IPS-15b (cell line): ENCODE data around the gene SPAG9.
"Not testable (repeated sequence)": the region's sequence is repeated elsewhere in the genome, so short reads cannot be mapped to it uniquely, and the experiment has no call there.

Experiments
- H3K27me3 ChIP-seq: one replicate; pipeline ENCODE4 v1.6.1; 2013; ENCODE audit warnings: low read length; ENCODE audit not compliant: control insufficient read depth, insufficient read depth
- H3K36me3 ChIP-seq: one replicate; pipeline ENCODE4 v1.6.1; 2013; ENCODE audit warnings: low read length; ENCODE audit not compliant: control insufficient read depth, insufficient read depth
- H3K4me1 ChIP-seq: one replicate; pipeline ENCODE4 v1.6.1; 2013; ENCODE audit warnings: mild to moderate bottlenecking, low read length; ENCODE audit not compliant: control insufficient read depth, insufficient read depth
- H3K4me3 ChIP-seq: one replicate; pipeline ENCODE4 v1.5.1; 2013; ENCODE audit warnings: low read depth, low read length
- H3K9ac ChIP-seq: one replicate; pipeline ENCODE4 v1.6.1; 2013; ENCODE audit warnings: low read depth, mild to moderate bottlenecking, low read length
- H3K9me3 ChIP-seq: one replicate; pipeline ENCODE4 v1.6.1; 2013; ENCODE audit warnings: mild to moderate bottlenecking, low read length; ENCODE audit not compliant: control insufficient read depth, insufficient read depth

SPAG9 gene

GRCh38 chr17:51124640-51125503 lies 4.2 kb upstream of the SPAG9 start:
- Histone ChIP-seq H3K9ac (no peak overlapping the region), H3K9me3 (no peaks in the 10 kb centered on the region), H3K27me3 (no peaks in the 10 kb centered on the region), H3K4me1 (no peaks in the 10 kb centered on the region), H3K36me3 (peaks cover 4% of the 10 kb centered on the region), H3K4me3 (no peak overlapping the region)

DNA sequence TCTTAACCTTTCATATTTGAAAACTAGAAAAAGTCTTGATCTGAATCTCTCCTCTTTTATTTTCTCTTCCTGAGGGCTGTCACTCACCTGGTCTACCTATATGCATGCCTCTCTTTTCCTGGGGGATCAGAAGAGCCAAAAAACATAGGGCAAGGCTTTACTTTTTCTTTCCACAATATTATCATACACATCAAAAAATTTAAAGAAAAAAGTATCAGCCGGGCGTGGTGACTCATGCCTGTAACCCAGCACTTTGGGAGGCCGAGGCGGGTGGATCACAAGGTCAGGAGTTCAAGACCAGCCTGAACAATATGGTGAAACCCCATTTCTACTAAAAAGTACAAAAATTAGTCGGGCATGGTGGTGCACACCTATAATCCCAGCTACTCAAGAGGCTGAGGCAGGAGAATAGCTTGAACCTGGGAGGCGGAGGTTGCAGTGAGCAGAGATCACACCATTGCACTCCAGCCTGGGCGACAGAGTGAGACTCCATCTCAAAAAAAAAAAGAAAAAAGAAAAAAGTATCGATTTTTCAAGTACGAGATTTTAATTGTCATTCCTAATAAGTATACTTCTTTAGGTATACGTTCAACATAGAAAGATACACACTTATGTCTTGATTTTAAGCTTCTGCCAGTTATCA lies 1.9 kb upstream of the SPAG9 start:
- not testable (repeated sequence) for H3K4me1 ChIP-seq, H3K36me3 ChIP-seq, H3K27me3 ChIP-seq, H3K9me3 ChIP-seq, H3K9ac ChIP-seq
- H3K4me3 ChIP-seq = peak overlapping the region; percentile 87

GRCh38 chr17:51121620-51122472 lies 1.2 kb upstream of the SPAG9 start:
- peak overlapping the region; percentile 87 for H3K4me3 ChIP-seq
- H3K9me3 ChIP-seq = no peaks in the 10 kb centered on the region
- H3K9ac ChIP-seq = peak overlapping the region; percentile 66
- peaks cover 4% of the 10 kb centered on the region for H3K36me3 ChIP-seq
- H3K27me3 ChIP-seq = no peaks in the 10 kb centered on the region
- H3K4me1 ChIP-seq = peaks cover 6% of the 10 kb centered on the region

DNA sequence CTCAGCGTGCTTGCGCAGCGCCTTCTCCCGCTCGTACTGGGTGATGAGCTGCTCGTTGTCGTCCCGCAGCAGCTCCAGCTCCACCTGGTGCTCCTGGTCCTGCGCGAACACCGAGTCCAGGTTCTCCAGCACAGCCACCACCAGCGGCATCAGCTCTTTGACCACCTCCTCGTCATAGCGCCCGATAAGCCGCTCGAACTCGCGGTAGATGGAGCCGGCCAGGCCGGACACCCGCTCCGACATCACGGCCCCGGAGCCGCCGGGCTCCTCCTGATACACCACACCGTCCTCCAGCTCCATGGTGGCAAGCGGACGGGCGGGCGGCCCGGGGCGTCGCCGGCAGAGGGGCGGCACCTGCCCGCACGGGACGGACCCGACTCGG lies 320 bp downstream of the SPAG9 start:
- H3K27me3 ChIP-seq = no peaks in the 10 kb centered on the region

DNA sequence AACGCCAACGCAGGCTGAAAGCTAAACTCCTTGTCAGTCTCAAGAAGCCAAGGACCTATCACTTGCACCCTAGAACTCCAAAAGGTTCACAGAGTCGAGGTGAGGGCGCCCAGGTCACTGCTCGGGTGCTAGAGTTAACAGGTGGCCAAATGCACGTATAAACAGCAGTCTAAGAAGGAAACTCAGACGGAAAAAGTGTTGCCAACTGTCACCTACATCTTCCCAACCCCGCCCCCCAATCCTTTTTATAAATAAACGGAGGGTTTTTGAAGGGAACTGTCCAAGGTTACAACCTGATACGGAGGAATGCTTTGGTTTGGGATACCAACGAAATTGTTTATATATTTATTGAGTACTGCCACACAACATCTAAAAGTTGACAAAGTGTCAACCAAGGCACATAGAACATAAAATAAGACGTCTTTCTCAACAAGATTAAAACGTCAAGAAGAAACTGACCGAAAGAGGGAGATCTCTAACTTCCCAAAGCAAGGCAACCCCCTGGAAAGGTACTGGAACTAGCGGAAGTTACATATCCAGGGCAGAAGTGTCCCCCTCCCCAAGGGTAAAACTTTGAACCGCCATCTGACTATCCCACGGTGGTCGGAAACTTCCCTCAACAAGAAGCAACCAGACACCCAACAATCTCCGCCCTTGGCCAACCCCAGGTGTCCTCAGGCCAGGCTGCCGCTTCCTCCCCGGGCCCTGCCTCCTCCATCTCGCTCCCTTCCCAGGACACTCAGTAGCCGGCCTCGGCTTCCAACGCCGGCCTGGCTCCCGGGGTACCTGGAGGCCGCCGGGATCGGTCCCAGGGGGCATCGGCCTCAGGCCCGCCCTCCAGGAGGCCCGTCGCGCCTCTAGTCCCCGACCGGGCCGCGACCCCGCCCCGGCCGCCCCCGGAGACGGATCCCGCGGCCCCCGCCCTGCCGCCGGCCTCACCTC lies 982 bp downstream of the SPAG9 start:
- Histone ChIP-seq H3K36me3 (peaks cover 4% of the 10 kb centered on the region), H3K9me3 (no peaks in the 10 kb centered on the region), H3K4me3 (peak overlapping the region; percentile 96), H3K9ac (peak overlapping the region; percentile 54), H3K27me3 (no peaks in the 10 kb centered on the region), H3K4me1 (peaks cover 6% of the 10 kb centered on the region)

More for the DNA sequence above, 320 bp downstream of the SPAG9 start:
- Histone ChIP-seq H3K9ac (peak overlapping the region; percentile 54), H3K4me3 (peak overlapping the region; percentile 96), H3K4me1 (peaks cover 6% of the 10 kb centered on the region), H3K36me3 (peaks cover 4% of the 10 kb centered on the region), H3K9me3 (no peaks in the 10 kb centered on the region)

DNA sequence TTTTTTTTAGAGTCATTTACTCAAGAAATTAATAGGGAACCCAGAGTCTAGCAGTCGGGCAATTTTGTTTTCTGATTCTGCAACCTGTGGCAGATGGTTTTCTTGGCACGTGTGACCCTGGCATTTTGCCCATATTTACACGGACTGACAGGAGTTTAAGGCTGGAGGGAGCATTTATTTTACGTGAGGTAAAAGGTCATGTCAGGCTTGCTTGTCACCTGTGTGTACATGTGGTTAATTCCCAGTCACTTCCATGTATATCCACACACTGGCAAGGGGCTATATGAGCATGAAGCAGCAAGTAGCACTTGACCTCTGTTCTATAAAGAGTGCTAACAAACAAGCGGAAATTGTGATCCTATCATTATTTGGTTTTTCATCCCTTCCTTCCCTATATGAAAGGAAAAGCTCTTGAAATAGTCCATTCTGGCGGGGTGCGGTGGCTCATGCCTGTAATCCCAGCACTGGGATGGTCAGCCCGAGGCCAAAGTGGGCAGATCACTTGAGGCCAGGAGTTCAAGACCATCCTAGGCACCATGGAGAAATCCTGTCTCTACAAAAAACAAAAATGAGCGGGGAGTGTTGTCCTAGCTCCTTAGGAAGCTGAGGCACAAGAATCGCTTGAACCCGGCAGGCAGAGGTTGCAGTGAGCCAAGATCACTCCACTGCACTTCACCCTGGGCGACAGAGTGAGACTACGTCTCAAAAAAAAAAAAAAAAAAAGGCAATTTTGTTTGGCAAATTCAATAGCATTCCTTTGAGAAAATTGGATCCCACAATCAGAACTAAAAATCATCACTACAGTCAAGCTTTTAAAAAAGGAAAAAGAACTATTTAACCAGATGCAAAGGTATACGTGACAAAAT lies 2.1 kb downstream of the SPAG9 start:
- no peak overlapping the region for H3K9ac ChIP-seq
- H3K9me3 ChIP-seq = no peaks in the 10 kb centered on the region
- peak overlapping the region; percentile 96 for H3K4me3 ChIP-seq
- H3K27me3 ChIP-seq = no peaks in the 10 kb centered on the region
- H3K36me3 ChIP-seq = peaks cover 4% of the 10 kb centered on the region
- H3K4me1 ChIP-seq = peaks cover 6% of the 10 kb centered on the region

- Histone ChIP-seq H3K4me3 (no peak overlapping the region), H3K36me3 (peaks cover 4% of the 10 kb centered on the region), H3K9ac (no peak overlapping the region), H3K9me3 (no peaks in the 10 kb centered on the region), H3K4me1 (peaks cover 6% of the 10 kb centered on the region), H3K27me3 (no peaks in the 10 kb centered on the region)
Measured at GRCh38 chr17:51115179-51115578, 5.5 kb downstream of the SPAG9 start.

DNA sequence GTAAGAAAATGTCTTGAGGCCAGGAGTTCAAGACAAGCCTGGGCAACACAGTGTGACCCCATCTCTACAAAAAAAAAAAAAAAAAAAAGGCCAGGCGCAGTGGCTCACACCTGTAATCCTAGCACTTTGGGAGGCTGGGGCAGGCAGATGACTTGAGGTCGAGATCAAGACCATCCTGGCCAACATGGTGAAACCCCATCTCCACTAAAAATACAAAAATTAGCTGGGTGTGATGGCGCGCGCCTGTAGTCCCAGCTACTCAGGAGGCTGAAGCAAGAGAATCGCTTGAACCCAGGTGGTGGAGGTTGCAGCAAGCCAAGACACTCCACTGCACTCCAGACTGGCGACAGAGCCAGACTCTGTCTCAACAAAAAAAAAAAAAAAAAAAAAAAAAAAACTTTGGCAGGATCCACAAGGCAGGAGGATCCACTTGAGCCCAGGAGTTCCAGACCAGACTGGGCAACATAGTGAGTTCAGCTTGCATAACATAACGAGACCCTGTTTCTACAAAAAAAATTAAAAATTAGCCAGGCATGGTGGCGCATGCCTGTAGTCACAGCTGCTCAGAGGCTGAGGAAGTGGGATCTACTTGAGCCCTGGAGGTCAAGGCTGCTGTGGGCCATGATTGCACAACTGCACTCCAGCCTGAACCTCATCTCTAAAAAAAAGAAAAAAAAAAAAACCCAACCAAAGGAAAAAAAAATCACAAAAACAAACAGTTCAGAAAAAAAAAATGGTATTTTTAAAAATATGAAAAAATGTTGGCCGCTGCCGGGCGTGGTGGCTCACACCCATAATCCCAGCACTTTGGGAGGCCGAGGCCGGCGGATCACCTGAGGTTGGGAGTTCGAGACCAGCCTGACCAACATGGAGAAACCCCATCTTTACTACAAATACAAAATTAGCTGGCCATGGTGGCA lies 8.1 kb downstream of the SPAG9 start:
- H3K27me3 ChIP-seq, H3K4me3 ChIP-seq, H3K9ac ChIP-seq, H3K4me1 ChIP-seq, H3K9me3 ChIP-seq, H3K36me3 ChIP-seq: not testable (repeated sequence)

GRCh38 chr17:51107778-51108177 lies 12.9 kb downstream of the SPAG9 start:
- Histone ChIP-seq H3K27me3 (no peaks in the 10 kb centered on the region), H3K4me3 (no peak overlapping the region), H3K9me3 (no peaks in the 10 kb centered on the region), H3K36me3 (peaks cover 3% of the 10 kb centered on the region), H3K4me1 (no peaks in the 10 kb centered on the region), H3K9ac (no peak overlapping the region)

GRCh38 chr17:51103451-51103850 lies 17.2 kb downstream of the SPAG9 start:
- no peaks in the 10 kb centered on the region for H3K9me3 ChIP-seq

More at GRCh38 chr17:51103451-51103850, 17.2 kb downstream of the SPAG9 start:
- Histone ChIP-seq H3K36me3 (no peaks in the 10 kb centered on the region), H3K4me3 (no peak overlapping the region), H3K27me3 (no peaks in the 10 kb centered on the region), H3K4me1 (no peaks in the 10 kb centered on the region), H3K9ac (no peak overlapping the region)
